Keratinocyte (primary cell): ENCODE data around the gene LPAR1. TPM values are rescaled to one million over a fixed set of nuclear protein-coding genes. Genes with fewer than 3 reads are reported as not detected.

Source experiments
- DNase-seq: peaks from one replicate; pipeline ENCODE4 v3.0.0-alpha.2; 2011; ENCODE audit warnings: low read depth, missing footprints, low spot score
- FAIRE-seq: peaks from 2 replicates; lab custom pipeline; 2011; peaks lifted over from hg19 to GRCh38; lab: Jason Lieb, UNC
- H2AFZ ChIP-seq: 2 replicates; pipeline ENCODE4 v1.6.0; 2012; ENCODE audit warnings: low read length, control low read depth, inconsistent platforms; ENCODE audit not compliant: control insufficient read depth
- H3K27ac ChIP-seq: 2 replicates; pipeline ENCODE4 v1.5.1; 2011; ENCODE audit warnings: low read length; ENCODE audit not compliant: control insufficient read depth, insufficient read depth
- H3K27me3 ChIP-seq: 3 replicates; pipeline ENCODE4 v1.6.0; 2011; ENCODE audit warnings: low read length; ENCODE audit not compliant: control insufficient read depth, insufficient read depth; ENCODE audit errors: extremely low read depth
- H3K36me3 ChIP-seq, 2 experiments: 2 replicates in 1 of 2; 3 replicates in 1 of 2; pipeline ENCODE4 v1.5.1; 2011; ENCODE audit warnings: low read length in 2 of 2, mild to moderate bottlenecking in 1 of 2; ENCODE audit not compliant: control insufficient read depth in 2 of 2, insufficient read depth in 2 of 2; ENCODE audit errors: extremely low read depth in 1 of 2
- H3K4me1 ChIP-seq: 3 replicates; pipeline ENCODE4 v1.5.1; 2011; ENCODE audit warnings: low read length; ENCODE audit not compliant: control insufficient read depth, insufficient read depth; ENCODE audit errors: extremely low read depth
- H3K4me2 ChIP-seq: 3 replicates; pipeline ENCODE4 v1.6.0; 2011; ENCODE audit warnings: low read depth, low read length; ENCODE audit not compliant: control insufficient read depth, insufficient read depth; ENCODE audit errors: extremely low read depth
- H3K4me3 ChIP-seq, 3 experiments: fragments of 200-600 bp in 1 of 3; sonication (generic) in 1 of 3; 2 replicates in 2 of 3; 3 replicates in 1 of 3; pipeline ENCODE4 v1.5.1; 2011 to 2016; ENCODE audit warnings: low read length in 3 of 3, mild to moderate bottlenecking in 3 of 3, control low read depth in 2 of 3, inconsistent platforms in 1 of 3, low read depth in 1 of 3, mixed read lengths in 1 of 3, mixed run types in 1 of 3, moderate library complexity in 1 of 3; ENCODE audit not compliant: control insufficient read depth in 2 of 3, insufficient read depth in 2 of 3; ENCODE audit errors: extremely low read depth in 1 of 3
- H3K79me2 ChIP-seq: 2 replicates; pipeline ENCODE4 v1.6.0; 2012; ENCODE audit warnings: low read length; ENCODE audit not compliant: control insufficient read depth, insufficient read depth
- H3K9ac ChIP-seq: 3 replicates; pipeline ENCODE4 v1.6.0; 2011; ENCODE audit warnings: low read length; ENCODE audit not compliant: control insufficient read depth, insufficient read depth; ENCODE audit errors: extremely low read depth
- H3K9me1 ChIP-seq: 3 replicates; pipeline ENCODE4 v1.6.0; 2011; ENCODE audit warnings: low read length; ENCODE audit not compliant: control insufficient read depth, insufficient read depth; ENCODE audit errors: extremely low read depth
- H3K9me3 ChIP-seq: 2 replicates; pipeline ENCODE4 v1.5.1; 2012; ENCODE audit warnings: low read depth, low read length; ENCODE audit not compliant: control insufficient read depth
- H4K20me1 ChIP-seq: 3 replicates; pipeline ENCODE4 v1.6.0; 2011; ENCODE audit warnings: low read length; ENCODE audit not compliant: control insufficient read depth, insufficient read depth; ENCODE audit errors: extremely low read depth
- EZH2 ChIP-seq: IDR thresholded peaks from one replicate; pipeline ENCODE4 v1.6.1; 2012; ENCODE audit warnings: inconsistent platforms, mild to moderate bottlenecking, low read length, moderate library complexity
- dilution Hi-C: fragments of 300-500 bp; cut with MboI; formaldehyde crosslinking; loops from one replicate; pipeline ENCODE4 v1.7.0; 2020; ENCODE audit warnings: low sequenced_read_pairs; ENCODE audit not compliant: extremely low pct_ligation_motif_present
- polyA plus RNA-seq, 5 experiments: library from polyadenylated mRNA; depleted of rRNA in 3 of 5; stranded (reverse) in 3 of 5; stranded (forward) in 1 of 5; unstranded in 1 of 5; fragments of >200 nt; gene quantifications; 1 replicate in 1 of 5; 2 replicates in 3 of 5; 3 replicates in 1 of 5; pipeline versions ENCODE4 v1.2.1 to v1.2.3, GENCODE V29; 2011 to 2012; ENCODE audit warnings: missing spikeins in 2 of 5, low read depth in 1 of 5, low replicate concordance in 1 of 5
- TF ChIP-seq, protein P1 (sequence below), 3 experiments: IDR thresholded peaks in 1 of 3; conservative IDR thresholded peaks in 1 of 3; optimal IDR thresholded peaks in 1 of 3; 2 replicates in 2 of 3; 3 replicates in 1 of 3; pipeline versions ENCODE3 to v1.5.1; 2011; ENCODE audit warnings: low read length in 3 of 3, mild to moderate bottlenecking in 3 of 3, moderate library complexity in 2 of 3, control low read depth in 1 of 3, inconsistent platforms in 1 of 3; ENCODE audit not compliant: insufficient read depth in 2 of 3; ENCODE audit errors: extremely low read depth in 1 of 3

LPAR1 gene
- polyA plus RNA-seq, 1 donor (not counting 4 experiments of a cell fraction or from before 2014, with no cell fraction given) = 43.2 TPM

DNA sequence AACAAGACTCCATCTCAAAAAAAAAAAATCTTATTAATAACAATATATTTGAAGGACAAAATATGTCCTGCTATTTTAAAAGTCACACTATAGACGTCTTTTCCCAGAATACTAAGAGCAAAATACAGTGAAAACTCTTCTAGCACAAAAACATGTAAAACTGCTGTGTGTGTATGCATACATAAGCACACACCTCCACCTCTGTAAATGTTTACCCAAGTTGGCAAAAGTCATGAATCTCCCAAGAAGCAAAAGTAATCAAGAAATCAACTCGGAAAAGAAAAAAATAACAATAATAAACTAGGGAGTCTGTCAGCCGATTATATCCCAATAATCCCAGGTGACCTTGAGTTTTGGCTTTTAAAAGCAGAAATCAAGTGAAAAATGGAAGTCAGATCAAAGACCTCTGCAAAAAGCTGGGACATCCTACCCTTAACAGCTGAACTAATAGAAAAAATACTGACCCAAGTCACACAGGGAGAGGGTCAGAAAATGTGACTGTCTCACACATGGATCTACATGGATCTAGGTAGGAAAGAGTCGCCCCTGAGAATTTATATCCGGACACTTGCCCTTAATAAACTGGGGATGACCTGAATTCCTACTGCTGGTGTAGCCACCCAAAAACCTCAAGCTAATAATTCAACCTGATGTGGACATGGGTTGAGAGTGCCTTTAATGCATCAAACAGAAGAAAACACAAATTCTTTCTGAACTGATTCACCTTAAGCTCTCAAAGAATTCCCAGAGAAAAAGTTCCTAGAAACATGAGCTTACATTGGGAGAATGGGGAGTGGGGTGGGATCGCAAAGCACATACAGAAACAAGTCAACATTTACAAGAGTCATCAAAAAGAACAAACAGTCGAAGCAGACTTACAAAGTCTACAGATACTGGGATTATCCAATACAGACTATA lies 29.9 kb downstream of the LPAR1 start:
- no peak overlapping the region for H3K4me3 ChIP-seq
- TF ChIP-seq, protein P1, sequence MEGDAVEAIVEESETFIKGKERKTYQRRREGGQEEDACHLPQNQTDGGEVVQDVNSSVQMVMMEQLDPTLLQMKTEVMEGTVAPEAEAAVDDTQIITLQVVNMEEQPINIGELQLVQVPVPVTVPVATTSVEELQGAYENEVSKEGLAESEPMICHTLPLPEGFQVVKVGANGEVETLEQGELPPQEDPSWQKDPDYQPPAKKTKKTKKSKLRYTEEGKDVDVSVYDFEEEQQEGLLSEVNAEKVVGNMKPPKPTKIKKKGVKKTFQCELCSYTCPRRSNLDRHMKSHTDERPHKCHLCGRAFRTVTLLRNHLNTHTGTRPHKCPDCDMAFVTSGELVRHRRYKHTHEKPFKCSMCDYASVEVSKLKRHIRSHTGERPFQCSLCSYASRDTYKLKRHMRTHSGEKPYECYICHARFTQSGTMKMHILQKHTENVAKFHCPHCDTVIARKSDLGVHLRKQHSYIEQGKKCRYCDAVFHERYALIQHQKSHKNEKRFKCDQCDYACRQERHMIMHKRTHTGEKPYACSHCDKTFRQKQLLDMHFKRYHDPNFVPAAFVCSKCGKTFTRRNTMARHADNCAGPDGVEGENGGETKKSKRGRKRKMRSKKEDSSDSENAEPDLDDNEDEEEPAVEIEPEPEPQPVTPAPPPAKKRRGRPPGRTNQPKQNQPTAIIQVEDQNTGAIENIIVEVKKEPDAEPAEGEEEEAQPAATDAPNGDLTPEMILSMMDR (optimal IDR thresholded peaks at IDR 0.05 in 1 of 3, IDR thresholded peaks at IDR 0.05 in 1 of 3, conservative IDR thresholded peaks at IDR 0.05 in 1 of 3; ENCODE audit: extremely low read depth in 1 of 3, insufficient read depth in 2 of 3, low read length in 3 of 3) = no peak
- H3K27ac ChIP-seq = no peak overlapping the region
- H4K20me1 ChIP-seq = no peaks in the 10 kb centered on the region
- H2AFZ ChIP-seq = no peak overlapping the region
- no peak overlapping the region for H3K4me2 ChIP-seq
- no peaks in the 10 kb centered on the region for H3K9me3 ChIP-seq
- FAIRE-seq (no peak), DNase-seq (no peak)
- H3K9me1 ChIP-seq = no peaks in the 10 kb centered on the region
- H3K27me3 ChIP-seq = no peaks in the 10 kb centered on the region
- dilution Hi-C loops = no loop called here
- H3K36me3 ChIP-seq = peaks cover 0 to 2% of the 10 kb centered on the region in 2 experiments
- no peak overlapping the region for H3K9ac ChIP-seq
- H3K79me2 ChIP-seq = peaks cover 44% of the 10 kb centered on the region
- no peaks in the 10 kb centered on the region for H3K4me1 ChIP-seq

DNA sequence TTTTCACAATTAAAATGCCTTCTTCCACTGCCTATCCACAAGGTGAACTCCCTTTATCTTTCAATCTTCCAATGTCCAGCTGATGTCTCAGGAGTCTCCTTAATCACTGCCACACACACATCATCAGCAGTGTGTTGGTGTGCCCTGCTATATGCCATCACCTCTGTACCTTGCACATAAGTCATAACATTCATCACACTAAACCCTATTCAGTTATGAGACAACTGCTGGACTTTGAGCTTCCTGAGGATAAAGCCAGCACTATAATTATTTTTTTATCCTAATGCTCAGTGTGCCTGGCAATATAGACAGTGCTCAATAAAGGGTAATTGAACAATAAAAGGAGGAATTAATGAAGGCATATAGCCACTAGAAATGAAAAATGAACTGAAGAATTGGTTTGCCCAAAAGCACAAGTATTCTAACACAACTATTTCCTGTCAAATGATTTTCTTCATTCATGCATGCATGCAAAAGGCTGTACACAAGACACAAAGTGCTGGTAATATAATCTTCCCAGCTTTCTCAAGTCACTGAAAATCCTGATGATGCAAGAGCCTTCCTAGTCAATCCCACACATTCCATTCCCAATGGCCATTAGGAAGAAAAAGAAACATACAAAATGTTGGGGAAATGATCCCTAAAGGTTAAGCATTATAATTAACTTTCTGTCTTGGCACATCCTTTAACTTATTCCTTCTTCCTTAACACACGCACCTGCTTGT lies 32.4 kb downstream of the LPAR1 start:
- Histone ChIP-seq H4K20me1 (no peaks in the 10 kb centered on the region), H3K27me3 (no peaks in the 10 kb centered on the region), H3K79me2 (peaks cover 30% of the 10 kb centered on the region), H3K4me2 (no peak overlapping the region), H3K9ac (no peak overlapping the region), H3K36me3 (peaks cover 0 to 3% of the 10 kb centered on the region in 2 experiments), H3K4me1 (no peaks in the 10 kb centered on the region), H3K27ac (no peak overlapping the region), H3K9me3 (no peaks in the 10 kb centered on the region), H2AFZ (no peak overlapping the region), H3K4me3 (no peak overlapping the region), H3K9me1 (no peaks in the 10 kb centered on the region)
- FAIRE-seq (peak; percentile 67), DNase-seq (no peak)
- dilution Hi-C loops = no loop called here
- no peak for TF ChIP-seq EZH2
- TF ChIP-seq, protein P1 (optimal IDR thresholded peaks at IDR 0.05 in 1 of 3, IDR thresholded peaks at IDR 0.05 in 1 of 3, conservative IDR thresholded peaks at IDR 0.05 in 1 of 3; ENCODE audit: extremely low read depth in 1 of 3, insufficient read depth in 2 of 3, low read length in 3 of 3) = no peak
